SK-N-SH (cell line): ENCODE results near the gene CAV1. TPM values are rescaled to one million over a fixed set of nuclear protein-coding genes. Genes with fewer than 3 reads are reported as not detected.

Source experiments
- CTCF ChIA-PET: fragments of 300-600, 350-600 bp; formaldehyde crosslinking; extraction: SDS; loops from one replicate; lab custom pipeline; 2021; lab: Yijun Ruan, JAX
- POLR2A ChIA-PET: fragments of 350-600 bp; sonication (Branson Sonifier 250); formaldehyde crosslinking; extraction: SDS; loops from one replicate; lab custom pipeline; 2020; ENCODE audit warnings: antibody characterized with exemption, inconsistent platforms; lab: Yijun Ruan, JAX
- DNase-seq: peaks from one replicate; pipeline ENCODE4 v3.0.0; 2012
- H2AFZ ChIP-seq: fragments of 200-600 bp; sonication (generic); 2 replicates; pipeline ENCODE4 v1.8.1; 2016; ENCODE audit warnings: antibody characterized with exemption, mild to moderate bottlenecking, low read depth
- H3F3A ChIP-seq: fragments of 200-600 bp; sonication (generic); replicated peaks from 2 replicates; pipeline ENCODE3; 2016; ENCODE audit warnings: antibody characterized with exemption, mild to moderate bottlenecking; ENCODE audit not compliant: insufficient read depth
- H3K27ac ChIP-seq, 2 experiments: fragments of 200-500 bp in 1 of 2; fragments of 200-600 bp in 1 of 2; sonication (Bioruptor generic) in 1 of 2; sonication (generic), shearing (Covaris generic) in 1 of 2; 2 replicates each; pipeline versions ENCODE4 v1.5.1 to v1.6.1; 2014 to 2016; ENCODE audit warnings: low read depth in 2 of 2, inconsistent platforms in 1 of 2, low read length in 1 of 2, mild to moderate bottlenecking in 1 of 2, mixed read lengths in 1 of 2
- H3K27me3 ChIP-seq: fragments of 200-600 bp; sonication (generic), shearing (Covaris generic); 2 replicates; pipeline ENCODE4 v1.6.1; 2016; ENCODE audit warnings: mixed run types; ENCODE audit not compliant: insufficient read depth
- H3K36me3 ChIP-seq, 2 experiments: fragments of 200-500 bp in 1 of 2; fragments of 200-600 bp in 1 of 2; sonication (Bioruptor generic) in 1 of 2; sonication (generic) in 1 of 2; replicated peaks in 1 of 2; 2 replicates each; pipeline versions ENCODE3 to v1.5.1; 2014 to 2016; ENCODE audit warnings: low read length in 1 of 2, mild to moderate bottlenecking in 1 of 2; ENCODE audit not compliant: insufficient read depth in 2 of 2, control insufficient read depth in 1 of 2
- H3K4me1 ChIP-seq, 2 experiments: fragments of 200-500 bp in 1 of 2; fragments of 200-600 bp in 1 of 2; sonication (Bioruptor generic) in 1 of 2; sonication (generic), shearing (Covaris generic) in 1 of 2; 2 replicates each; pipeline versions ENCODE4 v1.5.1 to v1.6.1; 2014 to 2016; ENCODE audit warnings: low read depth in 1 of 2, low read length in 1 of 2, mixed run types in 1 of 2; ENCODE audit not compliant: insufficient read depth in 2 of 2, control insufficient read depth in 1 of 2
- H3K4me2 ChIP-seq: fragments of 200-600 bp; sonication (generic), shearing (Covaris generic); 2 replicates; pipeline ENCODE4 v1.6.1; 2017; ENCODE audit warnings: mixed run types
- H3K4me3 ChIP-seq, 2 experiments: fragments of 200-500 bp in 1 of 2; fragments of 200-600 bp in 1 of 2; sonication (Bioruptor generic) in 1 of 2; sonication (generic), shearing (Covaris generic) in 1 of 2; 2 replicates each; pipeline versions ENCODE4 v1.5.1 to v1.8.1; 2014 to 2016; ENCODE audit warnings: low read depth in 2 of 2, inconsistent platforms in 1 of 2, low read length in 1 of 2, mild to moderate bottlenecking in 1 of 2, mixed read lengths in 1 of 2, moderate library complexity in 1 of 2
- H3K79me2 ChIP-seq: fragments of 200-600 bp; sonication (generic); 2 replicates; pipeline ENCODE4 v1.8.1; 2017; ENCODE audit warnings: mild to moderate bottlenecking; ENCODE audit not compliant: insufficient read depth
- H3K9ac ChIP-seq: fragments of 200-600 bp; sonication (generic); 2 replicates; pipeline ENCODE4 v1.6.1; 2017; ENCODE audit warnings: mixed run types
- H3K9me2 ChIP-seq: fragments of 200-600 bp; sonication (generic); 2 replicates; pipeline ENCODE4 v1.6.1; 2017; ENCODE audit warnings: mixed run types
- H3K9me3 ChIP-seq: fragments of 200-600 bp; sonication (generic); 2 replicates; pipeline ENCODE4 v1.6.1; 2017; ENCODE audit warnings: mixed run types, mild to moderate bottlenecking, moderate library complexity
- H4K20me1 ChIP-seq: fragments of 200-600 bp; sonication (generic); 2 replicates; pipeline ENCODE4 v1.6.1; 2017; ENCODE audit warnings: mild to moderate bottlenecking, mixed run types; ENCODE audit not compliant: insufficient read depth
- EP300 ChIP-seq, 2 experiments: IDR thresholded peaks; 2 replicates each; pipeline versions ENCODE4 v1.4.0 to v1.6.1; 2012; ENCODE audit warnings: borderline replicate concordance in 1 of 2, low read depth in 1 of 2, low read length in 1 of 2
- FOXM1 ChIP-seq: IDR thresholded peaks from 2 replicates; pipeline ENCODE4 v1.4.0; 2012; ENCODE audit warnings: low read depth, mild to moderate bottlenecking
- MEF2A ChIP-seq: IDR thresholded peaks from 2 replicates; pipeline ENCODE4 v1.4.0; 2012; ENCODE audit warnings: low read depth, borderline replicate concordance
- NFIC ChIP-seq: IDR thresholded peaks from 2 replicates; pipeline ENCODE4 v1.4.0; 2012; ENCODE audit warnings: borderline replicate concordance
- POLR2AphosphoS5 ChIP-seq: IDR thresholded peaks from 2 replicates; pipeline ENCODE4 v1.6.1; 2012; ENCODE audit warnings: low read depth, low read length
- SIN3A ChIP-seq: IDR thresholded peaks from 2 replicates; pipeline ENCODE4 v1.6.1; 2012; ENCODE audit warnings: low read depth, mild to moderate bottlenecking, low read length, moderate library complexity, borderline replicate concordance
- SMC3 ChIP-seq: IDR thresholded peaks from 2 replicates; pipeline ENCODE4 v1.6.1; 2012; ENCODE audit warnings: low read depth, low read length, improper control_type of control experiment
- TAF1 ChIP-seq: IDR thresholded peaks from 2 replicates; pipeline ENCODE4 v1.6.1; 2012; ENCODE audit warnings: low read depth, mild to moderate bottlenecking, low read length, moderate library complexity, borderline replicate concordance
- YY1 ChIP-seq: IDR thresholded peaks from 2 replicates; pipeline ENCODE4 v1.4.0; 2012; ENCODE audit warnings: low read depth, mild to moderate bottlenecking
- WGBS: methylation state at CpG from one replicate; pipeline ENCODE4 v1.1.6; 2017; ENCODE audit warnings: low lambda C conversion rate; 5-methylcytosine and 5-hydroxymethylcytosine counted together
- polyA plus RNA-seq, 3 experiments: library from polyadenylated mRNA; depleted of rRNA; stranded (reverse); fragments of >200 nt; gene quantifications; 2 replicates each; pipeline ENCODE4 v1.2.3, GENCODE V29; 2012
- TF ChIP-seq, protein P1 (sequence below): fragments of 200-600 bp; sonication (generic); IDR thresholded peaks from 2 replicates; pipeline ENCODE4 v1.6.1; 2017; ENCODE audit warnings: antibody characterized with exemption, mild to moderate bottlenecking, moderate library complexity
- TF ChIP-seq, protein P2 (sequence below): IDR thresholded peaks from 2 replicates; pipeline ENCODE4 v1.4.0; 2012; ENCODE audit warnings: low read depth, borderline replicate concordance
- TF ChIP-seq, protein P3 (sequence below): fragments of 150-350 bp; IDR thresholded peaks from 2 replicates; pipeline ENCODE4 v1.6.1; 2017; ENCODE audit warnings: antibody characterized with exemption, low read length, low read depth, borderline replicate concordance
- TF ChIP-seq, protein P4 (sequence below): IDR thresholded peaks from 2 replicates; pipeline ENCODE4 v1.4.0; 2012; ENCODE audit warnings: low read depth
- TF ChIP-seq, protein P5 (sequence below): IDR thresholded peaks from 2 replicates; pipeline ENCODE4 v1.6.1; 2012; ENCODE audit warnings: mild to moderate bottlenecking, low read depth, low read length, moderate library complexity

The CAV1 gene
- polyA plus RNA-seq, 1 of the 3 experiments (the other 2 are of a cell fraction) = 968 TPM

DNA sequence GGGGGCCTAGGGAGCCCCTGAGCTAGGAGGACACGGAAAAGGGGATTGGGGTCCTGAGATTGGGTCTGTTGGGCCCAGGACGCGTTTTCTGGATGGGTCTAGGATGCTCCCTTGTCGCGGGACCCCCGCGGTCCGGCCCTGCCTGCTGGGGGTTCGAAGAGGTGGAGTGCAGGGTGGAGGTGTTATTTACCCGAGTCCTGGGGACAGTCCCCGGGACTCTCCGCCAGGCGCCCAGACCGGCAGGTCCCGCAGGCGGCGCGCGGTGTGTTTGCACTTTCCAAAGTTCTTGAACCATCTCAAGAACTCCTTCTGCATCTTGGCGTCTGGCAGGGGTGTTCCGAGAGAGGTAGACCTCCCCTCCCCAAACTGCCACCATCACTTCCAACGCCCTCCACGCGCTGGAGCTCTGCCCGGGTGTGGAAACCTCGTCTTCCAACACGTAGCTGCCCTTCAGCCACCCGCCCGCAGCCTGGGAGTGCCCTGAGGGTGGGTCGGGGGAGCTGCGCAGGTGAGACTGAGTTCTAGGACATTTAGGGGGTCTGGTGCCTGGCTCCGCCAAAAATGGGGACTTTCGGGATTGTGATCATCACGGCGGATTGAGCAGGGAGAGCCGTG lies 569 bp downstream of the CAV1 start (continued):
- TF ChIP-seq YY1 (no peak), NFIC (no peak), SMC3 (no peak), MEF2A (no peak), EP300 (IDR thresholded peaks at IDR 0.05; ENCODE audit: borderline replicate concordance in 1 of 2, low read depth in 1 of 2, low read length in 1 of 2) (no peak), POLR2AphosphoS5 (no peak)
- TF ChIP-seq, protein P1, sequence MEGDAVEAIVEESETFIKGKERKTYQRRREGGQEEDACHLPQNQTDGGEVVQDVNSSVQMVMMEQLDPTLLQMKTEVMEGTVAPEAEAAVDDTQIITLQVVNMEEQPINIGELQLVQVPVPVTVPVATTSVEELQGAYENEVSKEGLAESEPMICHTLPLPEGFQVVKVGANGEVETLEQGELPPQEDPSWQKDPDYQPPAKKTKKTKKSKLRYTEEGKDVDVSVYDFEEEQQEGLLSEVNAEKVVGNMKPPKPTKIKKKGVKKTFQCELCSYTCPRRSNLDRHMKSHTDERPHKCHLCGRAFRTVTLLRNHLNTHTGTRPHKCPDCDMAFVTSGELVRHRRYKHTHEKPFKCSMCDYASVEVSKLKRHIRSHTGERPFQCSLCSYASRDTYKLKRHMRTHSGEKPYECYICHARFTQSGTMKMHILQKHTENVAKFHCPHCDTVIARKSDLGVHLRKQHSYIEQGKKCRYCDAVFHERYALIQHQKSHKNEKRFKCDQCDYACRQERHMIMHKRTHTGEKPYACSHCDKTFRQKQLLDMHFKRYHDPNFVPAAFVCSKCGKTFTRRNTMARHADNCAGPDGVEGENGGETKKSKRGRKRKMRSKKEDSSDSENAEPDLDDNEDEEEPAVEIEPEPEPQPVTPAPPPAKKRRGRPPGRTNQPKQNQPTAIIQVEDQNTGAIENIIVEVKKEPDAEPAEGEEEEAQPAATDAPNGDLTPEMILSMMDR = peak; percentile 4; the same call in 1 of the 2 replicates

DNA sequence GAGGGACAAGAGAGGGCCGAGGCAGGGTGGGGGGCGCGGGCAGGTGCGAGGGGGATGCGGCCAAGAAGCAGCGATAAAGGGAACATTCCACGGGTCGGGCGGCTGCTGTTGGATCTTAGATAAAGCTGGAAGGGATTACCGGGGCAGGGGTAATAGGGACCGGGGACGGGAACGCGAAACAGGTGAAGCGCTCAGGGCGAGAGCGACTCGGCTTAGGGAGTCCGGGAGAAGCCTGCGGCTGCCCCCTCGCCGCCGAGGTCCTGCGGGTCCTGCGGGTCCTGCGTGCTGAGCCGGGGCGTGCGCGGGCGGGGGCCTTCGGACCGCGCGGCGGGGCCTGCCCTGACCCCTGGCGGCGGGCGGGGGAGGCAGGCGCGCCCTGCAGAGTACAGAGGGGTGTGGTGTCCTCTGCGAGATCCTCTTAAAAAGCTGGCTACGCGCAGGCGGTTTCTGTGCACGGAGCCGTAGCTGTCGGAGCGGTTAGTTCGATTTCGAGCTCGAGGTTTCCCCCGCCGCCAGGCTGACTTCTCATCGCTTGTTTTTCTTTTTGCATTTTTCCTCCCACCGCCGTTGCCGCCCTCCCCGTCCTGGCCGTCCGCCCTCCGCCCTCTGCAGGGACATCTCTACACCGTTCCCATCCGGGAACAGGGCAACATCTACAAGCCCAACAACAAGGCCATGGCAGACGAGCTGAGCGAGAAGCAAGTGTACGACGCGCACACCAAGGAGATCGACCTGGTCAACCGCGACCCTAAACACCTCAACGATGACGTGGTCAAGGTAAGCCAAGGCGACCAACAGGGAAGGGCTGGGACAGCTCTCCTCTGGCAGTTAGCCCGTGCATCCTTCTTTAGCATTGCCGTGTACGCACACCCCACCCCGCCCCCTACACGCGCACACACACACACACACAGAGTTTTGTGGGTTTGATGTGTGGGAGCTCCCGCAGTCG lies 1.4 kb downstream of the CAV1 start:
- H2AFZ ChIP-seq = no peak overlapping the region
- 0 out of 2 replicates have a peak, but pooled peaks have one; percentile 18 for TF ChIP-seq NFIC
- TF ChIP-seq, protein P2, sequence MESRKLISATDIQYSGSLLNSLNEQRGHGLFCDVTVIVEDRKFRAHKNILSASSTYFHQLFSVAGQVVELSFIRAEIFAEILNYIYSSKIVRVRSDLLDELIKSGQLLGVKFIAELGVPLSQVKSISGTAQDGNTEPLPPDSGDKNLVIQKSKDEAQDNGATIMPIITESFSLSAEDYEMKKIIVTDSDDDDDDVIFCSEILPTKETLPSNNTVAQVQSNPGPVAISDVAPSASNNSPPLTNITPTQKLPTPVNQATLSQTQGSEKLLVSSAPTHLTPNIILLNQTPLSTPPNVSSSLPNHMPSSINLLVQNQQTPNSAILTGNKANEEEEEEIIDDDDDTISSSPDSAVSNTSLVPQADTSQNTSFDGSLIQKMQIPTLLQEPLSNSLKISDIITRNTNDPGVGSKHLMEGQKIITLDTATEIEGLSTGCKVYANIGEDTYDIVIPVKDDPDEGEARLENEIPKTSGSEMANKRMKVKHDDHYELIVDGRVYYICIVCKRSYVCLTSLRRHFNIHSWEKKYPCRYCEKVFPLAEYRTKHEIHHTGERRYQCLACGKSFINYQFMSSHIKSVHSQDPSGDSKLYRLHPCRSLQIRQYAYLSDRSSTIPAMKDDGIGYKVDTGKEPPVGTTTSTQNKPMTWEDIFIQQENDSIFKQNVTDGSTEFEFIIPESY = no peak
- TF ChIP-seq, protein P3, sequence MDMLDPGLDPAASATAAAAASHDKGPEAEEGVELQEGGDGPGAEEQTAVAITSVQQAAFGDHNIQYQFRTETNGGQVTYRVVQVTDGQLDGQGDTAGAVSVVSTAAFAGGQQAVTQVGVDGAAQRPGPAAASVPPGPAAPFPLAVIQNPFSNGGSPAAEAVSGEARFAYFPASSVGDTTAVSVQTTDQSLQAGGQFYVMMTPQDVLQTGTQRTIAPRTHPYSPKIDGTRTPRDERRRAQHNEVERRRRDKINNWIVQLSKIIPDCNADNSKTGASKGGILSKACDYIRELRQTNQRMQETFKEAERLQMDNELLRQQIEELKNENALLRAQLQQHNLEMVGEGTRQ = no peak
- no peak for TF ChIP-seq MEF2A
- peak; percentile 71; the same call in 1 of the 2 replicates for TF ChIP-seq POLR2AphosphoS5
- TF ChIP-seq, protein P4, sequence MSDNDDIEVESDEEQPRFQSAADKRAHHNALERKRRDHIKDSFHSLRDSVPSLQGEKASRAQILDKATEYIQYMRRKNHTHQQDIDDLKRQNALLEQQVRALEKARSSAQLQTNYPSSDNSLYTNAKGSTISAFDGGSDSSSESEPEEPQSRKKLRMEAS = peak; percentile 57; the same call in 1 of the 2 replicates
- TF ChIP-seq TAF1 = peak; percentile 77; the same call in 1 of the 2 replicates
- TF ChIP-seq, protein P1 = peak; percentile 95
- TF ChIP-seq SMC3 = peak; percentile 79
- no peak for TF ChIP-seq FOXM1
- TF ChIP-seq SIN3A = peak; percentile 85; the same call in 1 of the 2 replicates
- TF ChIP-seq, protein P5, sequence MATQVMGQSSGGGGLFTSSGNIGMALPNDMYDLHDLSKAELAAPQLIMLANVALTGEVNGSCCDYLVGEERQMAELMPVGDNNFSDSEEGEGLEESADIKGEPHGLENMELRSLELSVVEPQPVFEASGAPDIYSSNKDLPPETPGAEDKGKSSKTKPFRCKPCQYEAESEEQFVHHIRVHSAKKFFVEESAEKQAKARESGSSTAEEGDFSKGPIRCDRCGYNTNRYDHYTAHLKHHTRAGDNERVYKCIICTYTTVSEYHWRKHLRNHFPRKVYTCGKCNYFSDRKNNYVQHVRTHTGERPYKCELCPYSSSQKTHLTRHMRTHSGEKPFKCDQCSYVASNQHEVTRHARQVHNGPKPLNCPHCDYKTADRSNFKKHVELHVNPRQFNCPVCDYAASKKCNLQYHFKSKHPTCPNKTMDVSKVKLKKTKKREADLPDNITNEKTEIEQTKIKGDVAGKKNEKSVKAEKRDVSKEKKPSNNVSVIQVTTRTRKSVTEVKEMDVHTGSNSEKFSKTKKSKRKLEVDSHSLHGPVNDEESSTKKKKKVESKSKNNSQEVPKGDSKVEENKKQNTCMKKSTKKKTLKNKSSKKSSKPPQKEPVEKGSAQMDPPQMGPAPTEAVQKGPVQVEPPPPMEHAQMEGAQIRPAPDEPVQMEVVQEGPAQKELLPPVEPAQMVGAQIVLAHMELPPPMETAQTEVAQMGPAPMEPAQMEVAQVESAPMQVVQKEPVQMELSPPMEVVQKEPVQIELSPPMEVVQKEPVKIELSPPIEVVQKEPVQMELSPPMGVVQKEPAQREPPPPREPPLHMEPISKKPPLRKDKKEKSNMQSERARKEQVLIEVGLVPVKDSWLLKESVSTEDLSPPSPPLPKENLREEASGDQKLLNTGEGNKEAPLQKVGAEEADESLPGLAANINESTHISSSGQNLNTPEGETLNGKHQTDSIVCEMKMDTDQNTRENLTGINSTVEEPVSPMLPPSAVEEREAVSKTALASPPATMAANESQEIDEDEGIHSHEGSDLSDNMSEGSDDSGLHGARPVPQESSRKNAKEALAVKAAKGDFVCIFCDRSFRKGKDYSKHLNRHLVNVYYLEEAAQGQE = peak; percentile 63

More for the DNA sequence above, 1.4 kb downstream of the CAV1 start:
- no peaks in the 10 kb centered on the region for H3K9me2 ChIP-seq
- peak; percentile 90 for DNase-seq
- H3K9ac ChIP-seq = peak overlapping the region; percentile 100
- H3K27ac ChIP-seq = peak overlapping the region; percentile 91 to 99
- H4K20me1 ChIP-seq = peaks cover 24% of the 10 kb centered on the region
- H3K4me3 ChIP-seq = peak overlapping the region; percentile 57 to 84
- CTCF ChIA-PET = interaction anchor here (0.5 to 3.1 kb wide), 39 partner anchors 10 to 374 kb away, joined by 3 to 18 read pairs (median 4); partner anchors contain the start of gene CAV2
- H3K36me3 ChIP-seq = peaks cover 39 to 43% of the 10 kb centered on the region in 2 experiments
- H3F3A ChIP-seq = peaks cover 68% of the 10 kb centered on the region
- peak overlapping the region; percentile 90 for H3K4me2 ChIP-seq
- H3K79me2 ChIP-seq = peaks cover 64% of the 10 kb centered on the region
- POLR2A ChIA-PET = no interaction called here
- H3K4me1 ChIP-seq = peaks cover 4 to 48% of the 10 kb centered on the region in 2 experiments
- no peaks in the 10 kb centered on the region for H3K9me3 ChIP-seq
- 1% methylated on average over 67 of the region's 83 CpGs for WGBS
- H3K27me3 ChIP-seq = no peaks in the 10 kb centered on the region
